Activated B cell treated with CpG ODN at 0.5 μM for 24 hours (primary cell): Measurements from ENCODE around the gene CFAP61. TPM values are rescaled to one million over a fixed set of nuclear protein-coding genes. Genes with fewer than 3 reads are reported as not detected.

ENCODE experiments used
- ATAC-seq: fragments of 200-7000 bp; cut with Tn5 transposase; one replicate; pipeline ENCODE4 v1.10.0; 2021; ENCODE audit warnings: low read depth, mild to moderate bottlenecking, moderate library complexity
- CTCF ChIA-PET: fragments of 350-600 bp; sonication (Branson Sonifier 250); formaldehyde crosslinking; loops from one replicate; lab custom pipeline; 2021; ENCODE audit warnings: antibody characterized with exemption; lab: Charles Lee
- POLR2A ChIA-PET: fragments of 350-600 bp; sonication (Branson Sonifier 250); formaldehyde crosslinking; loops from one replicate; lab custom pipeline; 2021; ENCODE audit warnings: antibody characterized with exemption; lab: Charles Lee
- DNase-seq: peaks from one replicate; pipeline ENCODE4 v3.0.0; 2022
- H3K27ac Mint-ChIP-seq: one replicate; pipeline ENCODE4 v1.8.0; 2020; ENCODE audit warnings: mixed read lengths
- H3K27me3 Mint-ChIP-seq: one replicate; pipeline ENCODE4 v1.8.0; 2021; ENCODE audit warnings: mixed read lengths
- H3K36me3 Mint-ChIP-seq: one replicate; pipeline ENCODE4 v1.8.0; 2021; ENCODE audit warnings: low read depth, mixed read lengths
- H3K4me1 Mint-ChIP-seq: one replicate; pipeline ENCODE4 v1.8.0; 2021; ENCODE audit warnings: mixed read lengths
- H3K4me3 Mint-ChIP-seq: one replicate; pipeline ENCODE4 v1.8.0; 2020; ENCODE audit warnings: mild to moderate bottlenecking, mixed read lengths
- H3K9me3 Mint-ChIP-seq: one replicate; pipeline ENCODE4 v1.8.0; 2020; ENCODE audit warnings: mixed read lengths
- CTCF ChIP-seq: fragments of 200-600 bp; IDR thresholded peaks from one replicate; pipeline ENCODE4 v1.8.0; 2022; ENCODE audit warnings: antibody characterized with exemption, mild to moderate bottlenecking
- intact Hi-C: fragments of 100-400 bp; cut with micrococcal nuclease; formaldehyde crosslinking; loops from one replicate; pipeline ENCODE4 v1.15.1; 2024
- total RNA-seq: library from RNA; stranded (reverse); gene quantifications from 2 replicates; pipeline ENCODE4 v1.2.3, GENCODE V29; 2022

The CFAP61 gene
- total RNA-seq, 1 donor from 2014 or later = not detected

- H3K27me3 Mint-ChIP-seq = peaks cover 8% of the 10 kb centered on the region
- intact Hi-C loops = no loop called here
- no peaks in the 10 kb centered on the region for H3K9me3 Mint-ChIP-seq
Observed at GRCh38 chr20:20079102-20079784, 26.9 kb downstream of the CFAP61 start.

GRCh38 chr20:20083807-20084206 is 31.5 kb downstream of the CFAP61 start:
- H3K4me1 Mint-ChIP-seq = peaks cover 2% of the 10 kb centered on the region
- peak; percentile 85 for TF ChIP-seq CTCF
- no peak overlapping the region for H3K4me3 Mint-ChIP-seq
- H3K27ac Mint-ChIP-seq = no peak overlapping the region
- POLR2A ChIA-PET = no interaction called here
- DNase-seq (no peak), ATAC-seq (peak; percentile 54)
- intact Hi-C loops = loop anchor here (1.0 to 5.0 kb wide), 7 partner anchors 153 to 1421 kb away; no protein-coding TSS in a partner anchor
- no peaks in the 10 kb centered on the region for H3K9me3 Mint-ChIP-seq
- no peaks in the 10 kb centered on the region for H3K36me3 Mint-ChIP-seq
- peaks cover 11% of the 10 kb centered on the region for H3K27me3 Mint-ChIP-seq
- CTCF ChIA-PET = interaction anchor here (0.7 to 3.7 kb wide), 10 partner anchors 153 to 1421 kb away, joined by 3 to 33 read pairs (median 3); no protein-coding TSS in a partner anchor

More at GRCh38 chr20:20079102-20079784, 26.9 kb downstream of the CFAP61 start:
- CTCF ChIA-PET = no interaction called here
- Mint-ChIP-seq H3K4me1 (peaks cover 2% of the 10 kb centered on the region), H3K4me3 (no peak overlapping the region), H3K27ac (no peak overlapping the region), H3K36me3 (no peaks in the 10 kb centered on the region)
- TF ChIP-seq CTCF = no peak
- no peak for ATAC-seq
- POLR2A ChIA-PET = no interaction called here
- DNase-seq = no peak

GRCh38 chr20:20084296-20084752 is 32.0 kb downstream of the CFAP61 start:
- intact Hi-C loops = loop anchor here (1.0 to 5.0 kb wide), 4 partner anchors 276 to 1420 kb away; no protein-coding TSS in a partner anchor
- TF ChIP-seq CTCF = no peak
- ATAC-seq (no peak), DNase-seq (no peak)
- H3K9me3 Mint-ChIP-seq = no peaks in the 10 kb centered on the region
- no peaks in the 10 kb centered on the region for H3K36me3 Mint-ChIP-seq
- peaks cover 2% of the 10 kb centered on the region for H3K4me1 Mint-ChIP-seq
- H3K27me3 Mint-ChIP-seq = peaks cover 11% of the 10 kb centered on the region
- ChIA-PET POLR2A (no interaction called here), CTCF (interaction anchor here (0.7 to 3.7 kb wide), 9 partner anchors 153 to 1421 kb away, joined by 3 to 33 read pairs (median 3); no protein-coding TSS in a partner anchor)
- no peak overlapping the region for H3K4me3 Mint-ChIP-seq
- H3K27ac Mint-ChIP-seq = no peak overlapping the region

GRCh38 chr20:20085071-20085470 is 32.7 kb downstream of the CFAP61 start:
- DNase-seq (no peak), ATAC-seq (no peak)
- ChIA-PET CTCF (interaction anchor here (1.0 to 3.7 kb wide), 3 partner anchors 274 to 510 kb away, joined by 3 to 33 read pairs (median 11); no protein-coding TSS in a partner anchor), POLR2A (no interaction called here)
- Mint-ChIP-seq H3K4me3 (no peak overlapping the region), H3K27ac (no peak overlapping the region), H3K27me3 (peaks cover 11% of the 10 kb centered on the region), H3K4me1 (peaks cover 2% of the 10 kb centered on the region), H3K9me3 (no peaks in the 10 kb centered on the region), H3K36me3 (no peaks in the 10 kb centered on the region)
- no peak for TF ChIP-seq CTCF
- intact Hi-C loops = loop anchor here (2.0 kb wide), 1 partner anchor 1420 kb away; no protein-coding TSS in a partner anchor

- no peak for TF ChIP-seq CTCF
- no peak for DNase-seq
- CTCF ChIA-PET = interaction anchor here (1.0 to 3.7 kb wide), 3 partner anchors 273 to 509 kb away, joined by 3 to 33 read pairs (median 11); no protein-coding TSS in a partner anchor
- intact Hi-C loops = loop anchor here (2.0 kb wide), 1 partner anchor 1419 kb away; no protein-coding TSS in a partner anchor
- Mint-ChIP-seq H3K36me3 (no peaks in the 10 kb centered on the region), H3K27ac (no peak overlapping the region), H3K27me3 (peaks cover 11% of the 10 kb centered on the region), H3K4me3 (no peak overlapping the region), H3K4me1 (peaks cover 2% of the 10 kb centered on the region), H3K9me3 (no peaks in the 10 kb centered on the region)
- POLR2A ChIA-PET = no interaction called here
- no peak for ATAC-seq
Observed at GRCh38 chr20:20085812-20086211, 33.5 kb downstream of the CFAP61 start.
